ENCODE data around the gene LPIN1. TPM values are rescaled to one million over a fixed set of nuclear protein-coding genes. Genes with fewer than 3 reads are reported as not detected.
A peak's percentile ranks its signal among the peaks of the same experiment; 100 is the strongest.
"Not testable (repeated sequence)": the region's sequence is repeated elsewhere in the genome, so short reads cannot be mapped to it uniquely, and the experiment has no call there.

LPIN1 gene
- total RNA-seq, 1 donor from 2014 or later = 198 TPM

GRCh38 chr2:11713815-11714214 is 32.6 kb upstream of the LPIN1 start:
- no peak for DNase-seq (ENCODE audit: low spot score)

- no peak for DNase-seq (ENCODE audit: low spot score)
These were observed 30.3 kb upstream of the LPIN1 start for GRCh38 chr2:11715987-11716652.

- no peak for DNase-seq (ENCODE audit: low spot score)
These were observed 29.6 kb upstream of the LPIN1 start for GRCh38 chr2:11716689-11717321.

GRCh38 chr2:11717623-11718022 is 28.8 kb upstream of the LPIN1 start:
- DNase-seq (ENCODE audit: low spot score) = no peak

- DNase-seq (ENCODE audit: low spot score) = no peak
These were observed 27.8 kb upstream of the LPIN1 start for GRCh38 chr2:11718606-11719005.

- DNase-seq (ENCODE audit: low spot score) = no peak
These were observed 27.0 kb upstream of the LPIN1 start for GRCh38 chr2:11719230-11719977.

- no peak for DNase-seq (ENCODE audit: low spot score)
These were observed 25.7 kb upstream of the LPIN1 start for GRCh38 chr2:11720752-11721151.

- DNase-seq (ENCODE audit: low spot score) = no peak
These were observed 24.0 kb upstream of the LPIN1 start for GRCh38 chr2:11722292-11723060.

- DNase-seq (ENCODE audit: low spot score) = no peak
These were observed 23.4 kb upstream of the LPIN1 start for GRCh38 chr2:11723061-11723371.

GRCh38 chr2:11724151-11724550 is 22.3 kb upstream of the LPIN1 start:
- no peak for DNase-seq (ENCODE audit: low spot score)

- no peak for DNase-seq (ENCODE audit: low spot score)
These were observed 20.0 kb upstream of the LPIN1 start for GRCh38 chr2:11726384-11726783.

GRCh38 chr2:11729362-11730212 is 16.8 kb upstream of the LPIN1 start:
- no peak for DNase-seq (ENCODE audit: low spot score)

GRCh38 chr2:11731214-11731984 is 15.0 kb upstream of the LPIN1 start:
- not testable (repeated sequence) for DNase-seq (ENCODE audit: low spot score)

- no peak for DNase-seq (ENCODE audit: low spot score)
These were observed 13.8 kb upstream of the LPIN1 start for GRCh38 chr2:11732587-11732986.

GRCh38 chr2:11737852-11738251 is 8.6 kb upstream of the LPIN1 start:
- not testable (repeated sequence) for DNase-seq (ENCODE audit: low spot score)

- DNase-seq (ENCODE audit: low spot score) = no peak
These were observed 7.6 kb upstream of the LPIN1 start for GRCh38 chr2:11738589-11739436.

GRCh38 chr2:11740723-11741122 is 5.7 kb upstream of the LPIN1 start:
- no peak for DNase-seq (ENCODE audit: low spot score)

- DNase-seq (ENCODE audit: low spot score) = no peak
These were observed 4.1 kb upstream of the LPIN1 start for GRCh38 chr2:11742317-11742701.

GRCh38 chr2:11742702-11743357 is 3.6 kb upstream of the LPIN1 start:
- peak; percentile 80 for DNase-seq (ENCODE audit: low spot score)

Data from mesenteric fat pad (tissue), 1 donor.